ENCODE results near the gene MAB21L1.

Gene MAB21L1

GRCh38 chr13:35480346-35480745 is 3.9 kb upstream of the MAB21L1 start:
- no peak overlapping the region for H3K27ac ChIP-seq
- TF ChIP-seq CTCF (IDR thresholded peaks at IDR 0.05): no peak
- DNase-seq (ENCODE audit: low spot score): no peak

GRCh38 chr13:35479706-35480105 is 3.2 kb upstream of the MAB21L1 start:
- TF ChIP-seq CTCF (IDR thresholded peaks at IDR 0.05): no peak
- DNase-seq (ENCODE audit: low spot score): no peak
- no peak overlapping the region for H3K27ac ChIP-seq
- no peak overlapping the region for H3K4me3 ChIP-seq

More at GRCh38 chr13:35480346-35480745, 3.9 kb upstream of the MAB21L1 start:
- no peak overlapping the region for H3K4me3 ChIP-seq

GRCh38 chr13:35479038-35479492 is 2.6 kb upstream of the MAB21L1 start:
- DNase-seq (ENCODE audit: low spot score): no peak
- no peak for TF ChIP-seq CTCF (IDR thresholded peaks at IDR 0.05)
- Histone ChIP-seq H3K27ac (no peak overlapping the region), H3K4me3 (peak overlapping the region; percentile 25)

- Histone ChIP-seq H3K4me3 (peak overlapping the region; percentile 25), H3K27ac (no peak overlapping the region)
- DNase-seq (ENCODE audit: low spot score): no peak
- TF ChIP-seq CTCF (IDR thresholded peaks at IDR 0.05): no peak
Measured at GRCh38 chr13:35478271-35479037, 2.0 kb upstream of the MAB21L1 start.

GRCh38 chr13:35477386-35477946 is 977 bp upstream of the MAB21L1 start:
- Histone ChIP-seq H3K27ac (no peak overlapping the region), H3K4me3 (no peak overlapping the region)
- DNase-seq (ENCODE audit: low spot score): no peak
- TF ChIP-seq CTCF (IDR thresholded peaks at IDR 0.05): no peak

GRCh38 chr13:35475212-35475959 is 1.1 kb downstream of the MAB21L1 start:
- H3K4me3 ChIP-seq: peak overlapping the region; percentile 74
- peak overlapping the region in 1 of 2 donors; percentile 52 for H3K27ac ChIP-seq
- DNase-seq (ENCODE audit: low spot score): no peak
- no peak for TF ChIP-seq CTCF (IDR thresholded peaks at IDR 0.05)
